Loucy (cell line): ENCODE data around the gene KRT1.

Source experiments
- H2AFZ ChIP-seq: fragments of 200-600 bp; sonication (generic); 2 replicates; pipeline ENCODE4 v1.6.0; 2016; ENCODE audit warnings: antibody characterized with exemption, mild to moderate bottlenecking, low read length, moderate library complexity
- H3F3A ChIP-seq: fragments of 200-600 bp; 2 replicates; pipeline ENCODE4 v1.6.0; 2016; ENCODE audit warnings: antibody characterized with exemption, low read depth, mild to moderate bottlenecking
- H3K27me3 ChIP-seq: fragments of 200-600 bp; sonication (generic); 2 replicates; pipeline ENCODE4 v1.6.1; 2014; ENCODE audit warnings: low read length, mild to moderate bottlenecking; ENCODE audit not compliant: insufficient read depth, poor library complexity, severe bottlenecking
- H3K36me3 ChIP-seq: fragments of 200-600 bp; sonication (generic); 2 replicates; pipeline ENCODE4 v1.6.1; 2016; ENCODE audit warnings: low read length; ENCODE audit not compliant: insufficient read depth
- H3K4me1 ChIP-seq: fragments of 200-600 bp; sonication (generic); 2 replicates; pipeline ENCODE4 v1.5.1; 2014; ENCODE audit warnings: low read length, mild to moderate bottlenecking; ENCODE audit not compliant: insufficient read depth, poor library complexity, severe bottlenecking
- H3K4me2 ChIP-seq: fragments of 200-600 bp; sonication (generic); 2 replicates; pipeline ENCODE4 v1.6.0; 2014; ENCODE audit warnings: antibody characterized with exemption, low read length, low read depth, mild to moderate bottlenecking; ENCODE audit not compliant: poor library complexity, severe bottlenecking
- H3K4me3 ChIP-seq: fragments of 200-600 bp; sonication (generic); 2 replicates; pipeline ENCODE4 v1.5.1; 2014; ENCODE audit warnings: low read length, mild to moderate bottlenecking, mixed read lengths; ENCODE audit not compliant: poor library complexity, severe bottlenecking
- H3K79me2 ChIP-seq: fragments of 200-600 bp; sonication (generic); 2 replicates; pipeline ENCODE4 v1.6.1; 2014; ENCODE audit warnings: low read length; ENCODE audit not compliant: insufficient read depth
- H3K9ac ChIP-seq: fragments of 200-600 bp; sonication (generic); 2 replicates; pipeline ENCODE4 v1.6.0; 2014; ENCODE audit warnings: mild to moderate bottlenecking, low read depth, low read length, moderate library complexity; ENCODE audit not compliant: poor library complexity, severe bottlenecking
- H3K9me2 ChIP-seq: fragments of 200-600 bp; sonication (generic); replicated peaks from 2 replicates; pipeline ENCODE4 v1.6.1; 2016; ENCODE audit warnings: low read depth, low read length, mixed read lengths
- H3K9me3 ChIP-seq: fragments of 200-600 bp; sonication (generic); 2 replicates; pipeline ENCODE4 v1.6.1; 2014; ENCODE audit warnings: mild to moderate bottlenecking, antibody characterized with exemption, low read length, low read depth; ENCODE audit not compliant: insufficient read depth
- H4K20me1 ChIP-seq: fragments of 200-600 bp; sonication (generic); 2 replicates; pipeline ENCODE4 v1.6.0; 2014; ENCODE audit warnings: antibody characterized with exemption, low read length, mild to moderate bottlenecking; ENCODE audit not compliant: insufficient read depth, poor library complexity, severe bottlenecking
- EZH2phosphoT487 ChIP-seq: fragments of 200-600 bp; IDR thresholded peaks from 2 replicates; pipeline ENCODE4 v1.6.1; 2018; ENCODE audit warnings: antibody characterized with exemption, mild to moderate bottlenecking, moderate library complexity, borderline replicate concordance
- TF ChIP-seq, protein P1 (sequence below): fragments of 200-600 bp; sonication (generic); conservative IDR thresholded peaks from 2 replicates; pipeline ENCODE4 v1.5.1; 2014; ENCODE audit warnings: mild to moderate bottlenecking, antibody characterized with exemption, low read length

The KRT1 gene

DNA sequence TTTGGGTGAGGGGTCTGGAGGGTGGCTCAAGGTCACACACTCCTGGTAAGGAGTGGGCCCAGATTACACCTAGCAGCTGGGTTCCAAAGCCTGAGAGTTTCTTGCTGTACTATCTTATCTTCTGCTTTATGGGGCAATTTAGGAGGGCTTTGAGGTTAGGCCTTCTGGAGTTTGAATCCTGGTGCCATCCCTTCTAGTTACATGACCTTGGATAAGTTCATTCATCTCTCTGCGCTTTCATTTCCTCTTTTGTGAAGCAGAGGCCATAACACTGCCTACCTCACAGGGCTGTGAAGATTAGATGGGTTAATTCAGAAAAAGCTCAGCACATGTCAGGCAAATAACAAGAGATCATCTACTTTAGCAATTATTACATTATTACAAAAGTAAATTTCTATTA, 30.5 kb upstream of the KRT1 start:
- Histone ChIP-seq H3F3A (no peaks in the 10 kb centered on the region), H3K79me2 (no peaks in the 10 kb centered on the region), H3K9ac (no peak overlapping the region), H3K36me3 (no peaks in the 10 kb centered on the region), H3K9me3 (no peaks in the 10 kb centered on the region), H4K20me1 (no peaks in the 10 kb centered on the region), H2AFZ (no peak overlapping the region), H3K4me1 (no peaks in the 10 kb centered on the region), H3K4me2 (no peak overlapping the region), H3K27me3 (no peaks in the 10 kb centered on the region), H3K9me2 (no peaks in the 10 kb centered on the region), H3K4me3 (no peak overlapping the region)
- TF ChIP-seq EZH2phosphoT487, result no peak
- TF ChIP-seq, protein P1, sequence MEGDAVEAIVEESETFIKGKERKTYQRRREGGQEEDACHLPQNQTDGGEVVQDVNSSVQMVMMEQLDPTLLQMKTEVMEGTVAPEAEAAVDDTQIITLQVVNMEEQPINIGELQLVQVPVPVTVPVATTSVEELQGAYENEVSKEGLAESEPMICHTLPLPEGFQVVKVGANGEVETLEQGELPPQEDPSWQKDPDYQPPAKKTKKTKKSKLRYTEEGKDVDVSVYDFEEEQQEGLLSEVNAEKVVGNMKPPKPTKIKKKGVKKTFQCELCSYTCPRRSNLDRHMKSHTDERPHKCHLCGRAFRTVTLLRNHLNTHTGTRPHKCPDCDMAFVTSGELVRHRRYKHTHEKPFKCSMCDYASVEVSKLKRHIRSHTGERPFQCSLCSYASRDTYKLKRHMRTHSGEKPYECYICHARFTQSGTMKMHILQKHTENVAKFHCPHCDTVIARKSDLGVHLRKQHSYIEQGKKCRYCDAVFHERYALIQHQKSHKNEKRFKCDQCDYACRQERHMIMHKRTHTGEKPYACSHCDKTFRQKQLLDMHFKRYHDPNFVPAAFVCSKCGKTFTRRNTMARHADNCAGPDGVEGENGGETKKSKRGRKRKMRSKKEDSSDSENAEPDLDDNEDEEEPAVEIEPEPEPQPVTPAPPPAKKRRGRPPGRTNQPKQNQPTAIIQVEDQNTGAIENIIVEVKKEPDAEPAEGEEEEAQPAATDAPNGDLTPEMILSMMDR, result no peak

DNA sequence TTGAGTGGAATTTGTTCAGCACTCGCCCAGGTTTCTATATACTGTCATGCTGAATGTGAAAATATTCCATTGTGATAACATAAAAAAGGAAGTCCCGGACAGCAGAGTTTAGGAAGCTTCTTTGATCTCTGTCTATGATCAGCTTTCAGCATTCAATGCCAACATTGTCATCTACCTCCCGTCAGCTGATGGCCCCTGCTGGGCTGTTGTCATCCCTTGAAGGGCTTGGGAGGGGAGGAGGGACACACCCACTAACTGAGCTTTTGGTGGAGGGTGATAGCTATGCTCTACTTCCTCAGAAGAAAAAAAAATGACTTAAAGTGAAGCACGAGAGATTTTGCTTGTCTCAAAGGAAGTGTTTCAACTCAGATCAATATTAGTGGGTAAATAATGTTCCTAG, 27.8 kb upstream of the KRT1 start:
- no peaks in the 10 kb centered on the region for H3K9me2 ChIP-seq
- no peaks in the 10 kb centered on the region for H3K9me3 ChIP-seq
- H3K36me3 ChIP-seq, result no peaks in the 10 kb centered on the region
- H3K4me3 ChIP-seq, result no peak overlapping the region
- peaks cover 10% of the 10 kb centered on the region for H3K4me1 ChIP-seq
- no peaks in the 10 kb centered on the region for H3F3A ChIP-seq
- H2AFZ ChIP-seq, result no peak overlapping the region
- no peak overlapping the region for H3K4me2 ChIP-seq
- no peak overlapping the region for H3K9ac ChIP-seq
- no peaks in the 10 kb centered on the region for H3K79me2 ChIP-seq
- H3K27me3 ChIP-seq, result no peaks in the 10 kb centered on the region
- no peaks in the 10 kb centered on the region for H4K20me1 ChIP-seq
- TF ChIP-seq, protein P1, result no peak
- TF ChIP-seq EZH2phosphoT487, result no peak

DNA sequence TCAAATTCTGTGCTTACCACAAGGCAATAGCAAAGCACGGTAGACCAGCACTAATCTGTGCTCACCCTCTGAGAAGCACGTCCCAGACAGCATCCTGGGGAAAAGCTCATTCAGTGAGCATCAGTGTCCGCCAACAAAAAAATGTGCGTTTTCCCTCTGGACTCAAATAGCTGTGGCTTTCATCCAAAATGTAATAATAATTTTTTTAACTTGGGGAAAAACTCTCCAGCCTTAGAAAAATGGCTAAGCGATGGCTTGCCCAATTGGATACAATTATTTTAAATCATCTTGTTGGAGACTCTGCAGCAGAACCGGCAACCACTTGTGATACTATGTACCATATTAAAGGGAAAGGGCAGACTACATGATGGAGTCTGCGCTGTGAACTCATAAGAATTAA, 24.3 kb upstream of the KRT1 start:
- Histone ChIP-seq H3K4me2 (no peak overlapping the region), H3K79me2 (no peaks in the 10 kb centered on the region), H3K9ac (no peak overlapping the region), H3K9me2 (no peaks in the 10 kb centered on the region), H3K9me3 (no peaks in the 10 kb centered on the region), H4K20me1 (no peaks in the 10 kb centered on the region), H3K4me3 (no peak overlapping the region), H3K4me1 (peaks cover 10% of the 10 kb centered on the region), H3K36me3 (no peaks in the 10 kb centered on the region), H3K27me3 (no peaks in the 10 kb centered on the region), H3F3A (no peaks in the 10 kb centered on the region), H2AFZ (no peak overlapping the region)
- TF ChIP-seq, protein P1, result no peak
- no peak for TF ChIP-seq EZH2phosphoT487
